Lower leg skin (tissue), 4 donors: ENCODE results near the gene ZNF341. TPM values are rescaled to one million over a fixed set of nuclear protein-coding genes. Genes with fewer than 3 reads are reported as not detected.

ENCODE experiments used
- DNase-seq, 2 donors: peaks; one replicate each; pipeline ENCODE4 v3.0.0-alpha.2; 2019; ENCODE audit warnings: low spot score in 2 of 2
- H3K4me3 ChIP-seq: fragments of 200-600 bp; sonication (generic); 2 replicates; pipeline ENCODE4 v1.5.1; 2017; ENCODE audit warnings: mild to moderate bottlenecking, low read depth; ENCODE audit not compliant: poor library complexity, severe bottlenecking
- POLR2A ChIP-seq, 2 donors: fragments of 450-650 bp; IDR thresholded peaks; one replicate each; pipeline ENCODE4 v1.6.1; 2016 to 2017; ENCODE audit warnings: antibody characterized with exemption in 2 of 2, mild to moderate bottlenecking in 1 of 2, moderate library complexity in 1 of 2
- WGBS, 2 donors: methylation state at CpG; one replicate each; pipeline ENCODE4 v1.1.5; 2018; 5-methylcytosine and 5-hydroxymethylcytosine counted together
- intact Hi-C: fragments of 100-400 bp; cut with DNase I; formaldehyde crosslinking; loops from one replicate; pipeline ENCODE4 v1.15.0; 2023; ENCODE audit warnings: low total_unique reads
- total RNA-seq, 4 donors: library from RNA; depleted of rRNA; stranded (reverse); fragments of >200 nt; gene quantifications; one replicate each; pipeline ENCODE4 v1.1.0, GENCODE V29; 2016
- TF ChIP-seq, protein P1 (sequence below), 3 donors: fragments of 450-650 bp; IDR thresholded peaks; one replicate each; pipeline ENCODE4 v1.5.1; 2016; ENCODE audit warnings: antibody characterized with exemption in 3 of 3, mild to moderate bottlenecking in 3 of 3, moderate library complexity in 2 of 3

The ZNF341 gene
- total RNA-seq, 4 donors from 2014 or later = 3.5 to 5.4 (median 4.2) TPM

- DNase-seq = peak; percentile 99 to 100
- intact Hi-C loops = no loop called here
- TF ChIP-seq, protein P1, sequence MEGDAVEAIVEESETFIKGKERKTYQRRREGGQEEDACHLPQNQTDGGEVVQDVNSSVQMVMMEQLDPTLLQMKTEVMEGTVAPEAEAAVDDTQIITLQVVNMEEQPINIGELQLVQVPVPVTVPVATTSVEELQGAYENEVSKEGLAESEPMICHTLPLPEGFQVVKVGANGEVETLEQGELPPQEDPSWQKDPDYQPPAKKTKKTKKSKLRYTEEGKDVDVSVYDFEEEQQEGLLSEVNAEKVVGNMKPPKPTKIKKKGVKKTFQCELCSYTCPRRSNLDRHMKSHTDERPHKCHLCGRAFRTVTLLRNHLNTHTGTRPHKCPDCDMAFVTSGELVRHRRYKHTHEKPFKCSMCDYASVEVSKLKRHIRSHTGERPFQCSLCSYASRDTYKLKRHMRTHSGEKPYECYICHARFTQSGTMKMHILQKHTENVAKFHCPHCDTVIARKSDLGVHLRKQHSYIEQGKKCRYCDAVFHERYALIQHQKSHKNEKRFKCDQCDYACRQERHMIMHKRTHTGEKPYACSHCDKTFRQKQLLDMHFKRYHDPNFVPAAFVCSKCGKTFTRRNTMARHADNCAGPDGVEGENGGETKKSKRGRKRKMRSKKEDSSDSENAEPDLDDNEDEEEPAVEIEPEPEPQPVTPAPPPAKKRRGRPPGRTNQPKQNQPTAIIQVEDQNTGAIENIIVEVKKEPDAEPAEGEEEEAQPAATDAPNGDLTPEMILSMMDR (IDR thresholded peaks at IDR 0.05) = no peak
- peak in 1 of 2 donors; percentile 70 for TF ChIP-seq POLR2A (IDR thresholded peaks at IDR 0.05)
- H3K4me3 ChIP-seq = peak within 1 kb of the TSS; percentile 60
- 1% methylated on average over 36 to 56 of the region's 71 CpGs for WGBS, 2 donors
Measured at GRCh38 chr20:33810885-33811775, 79.3 kb downstream of the ZNF341 start, which contains the start of gene CHMP4B. CHMP4B (plus strand) TSS chr20:33811348; CDS start chr20:33811469, 121 bp downstream.

GRCh38 chr20:33811776-33812151, 80.0 kb downstream of the ZNF341 start:
- TF ChIP-seq POLR2A (IDR thresholded peaks at IDR 0.05) = no peak
- TF ChIP-seq, protein P1 (IDR thresholded peaks at IDR 0.05) = no peak
- DNase-seq = no peak
- H3K4me3 ChIP-seq = peak overlapping the region; percentile 60
- WGBS, 2 donors = 1 to 2% methylated on average over 12 of the region's 12 CpGs
- intact Hi-C loops = no loop called here

DNA sequence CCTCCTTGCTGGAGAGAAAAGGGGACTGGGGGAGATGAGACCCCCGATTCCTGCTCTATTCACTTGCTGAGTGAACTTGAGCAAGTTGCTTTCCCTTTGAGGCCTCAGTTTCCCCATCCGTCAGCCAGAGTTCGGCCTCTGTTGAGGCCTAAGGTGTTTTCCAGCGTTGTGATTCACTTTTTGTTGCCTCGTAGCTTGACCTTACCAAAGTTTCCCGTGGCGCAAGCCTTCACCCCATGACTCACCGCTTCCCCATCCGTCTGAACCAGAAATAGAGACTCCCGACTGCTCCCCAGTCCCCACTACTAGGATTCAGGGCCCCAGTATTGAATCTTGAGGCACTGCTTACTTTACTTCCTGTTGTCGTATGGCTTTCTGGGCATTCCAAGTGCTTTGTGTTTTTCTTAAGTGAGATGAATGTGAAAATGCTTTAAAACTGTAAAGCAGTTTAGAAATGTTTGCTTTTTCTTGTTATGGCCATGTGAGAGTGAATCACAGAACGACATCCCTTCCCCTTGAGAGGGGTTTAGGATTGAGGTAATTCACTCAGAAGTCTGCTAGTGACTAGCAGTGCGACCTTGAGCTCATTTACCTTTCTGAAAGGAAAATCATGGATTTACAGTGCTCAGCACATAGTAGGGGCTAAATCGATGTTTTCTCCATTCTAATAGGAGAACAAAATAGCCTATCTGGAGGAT, 80.5 kb downstream of the ZNF341 start:
- peak overlapping the region; percentile 60 for H3K4me3 ChIP-seq
- intact Hi-C loops = no loop called here
- DNase-seq = peak; percentile 77 to 94
- 5 to 7% methylated on average over 14 of the region's 14 CpGs for WGBS, 2 donors
- TF ChIP-seq, protein P1 (IDR thresholded peaks at IDR 0.05) = no peak
- no peak for TF ChIP-seq POLR2A (IDR thresholded peaks at IDR 0.05)

DNA sequence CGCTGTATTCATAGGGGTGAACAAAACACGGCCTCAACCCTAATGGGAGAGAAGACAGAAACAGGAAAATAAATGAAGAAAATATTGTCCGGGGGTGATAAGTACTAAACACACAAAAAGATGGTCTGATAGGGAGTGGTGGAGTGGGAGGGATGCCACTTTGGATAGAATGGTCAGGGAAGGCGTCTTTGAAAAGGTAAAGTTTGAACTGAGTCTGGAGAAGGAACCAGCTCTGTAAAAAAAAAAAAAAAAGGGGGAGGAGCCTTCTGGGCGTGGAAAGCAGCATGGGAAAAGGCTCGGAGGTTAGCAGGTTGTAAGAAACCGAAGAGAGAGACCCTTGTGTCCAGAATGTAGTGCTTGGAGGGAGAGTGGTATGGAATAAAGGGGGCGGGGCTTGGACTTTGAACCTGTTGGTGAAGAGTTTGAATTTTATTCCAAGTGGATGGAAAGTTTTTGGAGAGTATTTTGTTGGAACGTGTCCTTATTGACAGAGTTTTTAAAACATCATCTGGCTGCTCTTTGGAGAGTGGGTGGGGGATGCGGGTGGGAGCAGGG, 81.2 kb downstream of the ZNF341 start:
- TF ChIP-seq POLR2A (IDR thresholded peaks at IDR 0.05) = no peak
- TF ChIP-seq, protein P1 (IDR thresholded peaks at IDR 0.05) = no peak
- no peak overlapping the region for H3K4me3 ChIP-seq
- intact Hi-C loops = no loop called here
- DNase-seq = no peak
- WGBS, 2 donors = 17% methylated on average over 10 of the region's 10 CpGs

GRCh38 chr20:33814238-33814712, 82.5 kb downstream of the ZNF341 start:
- intact Hi-C loops = no loop called here
- no peak overlapping the region for H3K4me3 ChIP-seq
- 62 to 66% methylated on average over 5 of the region's 5 CpGs for WGBS, 2 donors
- DNase-seq = no peak
- TF ChIP-seq, protein P1 (IDR thresholded peaks at IDR 0.05) = no peak
- no peak for TF ChIP-seq POLR2A (IDR thresholded peaks at IDR 0.05)
